ENCODE results near the gene CASK.

DNA sequence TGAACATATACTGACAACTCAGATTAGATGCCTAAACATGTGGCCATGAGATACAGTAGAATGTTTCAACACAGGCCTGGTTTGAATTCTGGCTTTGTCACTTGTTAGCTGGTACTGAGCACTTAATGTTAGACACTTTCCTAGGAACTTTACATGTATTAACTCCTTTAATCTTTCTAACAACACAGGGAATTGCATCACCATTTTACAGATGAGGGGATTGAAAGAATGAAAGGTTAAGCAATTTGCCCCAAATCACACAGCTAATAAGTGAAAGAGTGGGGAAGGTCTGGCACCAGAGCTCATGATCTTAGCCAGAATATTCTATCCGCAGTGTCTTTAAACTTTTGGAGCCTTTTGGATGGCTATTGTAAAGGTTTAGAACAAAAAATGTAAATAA is 380.3 kb downstream of the CASK start:
- TF ChIP-seq, protein P1, sequence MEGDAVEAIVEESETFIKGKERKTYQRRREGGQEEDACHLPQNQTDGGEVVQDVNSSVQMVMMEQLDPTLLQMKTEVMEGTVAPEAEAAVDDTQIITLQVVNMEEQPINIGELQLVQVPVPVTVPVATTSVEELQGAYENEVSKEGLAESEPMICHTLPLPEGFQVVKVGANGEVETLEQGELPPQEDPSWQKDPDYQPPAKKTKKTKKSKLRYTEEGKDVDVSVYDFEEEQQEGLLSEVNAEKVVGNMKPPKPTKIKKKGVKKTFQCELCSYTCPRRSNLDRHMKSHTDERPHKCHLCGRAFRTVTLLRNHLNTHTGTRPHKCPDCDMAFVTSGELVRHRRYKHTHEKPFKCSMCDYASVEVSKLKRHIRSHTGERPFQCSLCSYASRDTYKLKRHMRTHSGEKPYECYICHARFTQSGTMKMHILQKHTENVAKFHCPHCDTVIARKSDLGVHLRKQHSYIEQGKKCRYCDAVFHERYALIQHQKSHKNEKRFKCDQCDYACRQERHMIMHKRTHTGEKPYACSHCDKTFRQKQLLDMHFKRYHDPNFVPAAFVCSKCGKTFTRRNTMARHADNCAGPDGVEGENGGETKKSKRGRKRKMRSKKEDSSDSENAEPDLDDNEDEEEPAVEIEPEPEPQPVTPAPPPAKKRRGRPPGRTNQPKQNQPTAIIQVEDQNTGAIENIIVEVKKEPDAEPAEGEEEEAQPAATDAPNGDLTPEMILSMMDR (IDR thresholded peaks at IDR 0.05; ENCODE audit: insufficient read depth, low read length) = no peak
- TF ChIP-seq POLR2AphosphoS5 (IDR thresholded peaks at IDR 0.05; ENCODE audit: low read depth) = no peak
- TF ChIP-seq, protein P2, sequence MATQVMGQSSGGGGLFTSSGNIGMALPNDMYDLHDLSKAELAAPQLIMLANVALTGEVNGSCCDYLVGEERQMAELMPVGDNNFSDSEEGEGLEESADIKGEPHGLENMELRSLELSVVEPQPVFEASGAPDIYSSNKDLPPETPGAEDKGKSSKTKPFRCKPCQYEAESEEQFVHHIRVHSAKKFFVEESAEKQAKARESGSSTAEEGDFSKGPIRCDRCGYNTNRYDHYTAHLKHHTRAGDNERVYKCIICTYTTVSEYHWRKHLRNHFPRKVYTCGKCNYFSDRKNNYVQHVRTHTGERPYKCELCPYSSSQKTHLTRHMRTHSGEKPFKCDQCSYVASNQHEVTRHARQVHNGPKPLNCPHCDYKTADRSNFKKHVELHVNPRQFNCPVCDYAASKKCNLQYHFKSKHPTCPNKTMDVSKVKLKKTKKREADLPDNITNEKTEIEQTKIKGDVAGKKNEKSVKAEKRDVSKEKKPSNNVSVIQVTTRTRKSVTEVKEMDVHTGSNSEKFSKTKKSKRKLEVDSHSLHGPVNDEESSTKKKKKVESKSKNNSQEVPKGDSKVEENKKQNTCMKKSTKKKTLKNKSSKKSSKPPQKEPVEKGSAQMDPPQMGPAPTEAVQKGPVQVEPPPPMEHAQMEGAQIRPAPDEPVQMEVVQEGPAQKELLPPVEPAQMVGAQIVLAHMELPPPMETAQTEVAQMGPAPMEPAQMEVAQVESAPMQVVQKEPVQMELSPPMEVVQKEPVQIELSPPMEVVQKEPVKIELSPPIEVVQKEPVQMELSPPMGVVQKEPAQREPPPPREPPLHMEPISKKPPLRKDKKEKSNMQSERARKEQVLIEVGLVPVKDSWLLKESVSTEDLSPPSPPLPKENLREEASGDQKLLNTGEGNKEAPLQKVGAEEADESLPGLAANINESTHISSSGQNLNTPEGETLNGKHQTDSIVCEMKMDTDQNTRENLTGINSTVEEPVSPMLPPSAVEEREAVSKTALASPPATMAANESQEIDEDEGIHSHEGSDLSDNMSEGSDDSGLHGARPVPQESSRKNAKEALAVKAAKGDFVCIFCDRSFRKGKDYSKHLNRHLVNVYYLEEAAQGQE (IDR thresholded peaks at IDR 0.05; ENCODE audit: insufficient replicate concordance, low read depth) = no peak
- TF ChIP-seq SPI1 (IDR thresholded peaks at IDR 0.05; ENCODE audit: borderline replicate concordance, low read depth) = no peak
- no peak for TF ChIP-seq GABPA (IDR thresholded peaks at IDR 0.05; ENCODE audit: low read depth)
